H9 (cell line): ENCODE results near the gene ZDHHC12. TPM values are rescaled to one million over a fixed set of nuclear protein-coding genes. Genes with fewer than 3 reads are reported as not detected.

Experiments used
- DNase-seq: peaks from one replicate; pipeline ENCODE4 v3.0.0-alpha.2; 2017
- H2AFZ ChIP-seq: one replicate; pipeline ENCODE4 v1.6.1; 2013; ENCODE audit warnings: mild to moderate bottlenecking, low read length, control low read depth, moderate library complexity
- H2AK5ac ChIP-seq: 2 replicates; pipeline ENCODE4 v1.6.1; 2013; ENCODE audit warnings: low read length, control low read depth, mixed read lengths; ENCODE audit not compliant: insufficient read length
- H2BK120ac ChIP-seq: one replicate; pipeline ENCODE4 v1.6.1; 2013; ENCODE audit warnings: low read depth, mild to moderate bottlenecking, low read length, control low read depth, inconsistent platforms; ENCODE audit not compliant: poor library complexity, severe bottlenecking
- H2BK12ac ChIP-seq: 2 replicates; pipeline ENCODE4 v1.6.1; 2013; ENCODE audit warnings: low read length, control low read depth, mixed read lengths, low read depth; ENCODE audit not compliant: insufficient read length
- H2BK15ac ChIP-seq: 2 replicates; pipeline ENCODE4 v1.6.1; 2013; ENCODE audit warnings: low read depth, low read length, control low read depth
- H2BK20ac ChIP-seq: one replicate; pipeline ENCODE4 v1.6.1; 2013; ENCODE audit warnings: low read depth, mild to moderate bottlenecking, low read length, control low read depth, inconsistent platforms; ENCODE audit not compliant: poor library complexity, severe bottlenecking
- H2BK5ac ChIP-seq: 2 replicates; pipeline ENCODE4 v1.6.1; 2013; ENCODE audit warnings: low read length, control low read depth, mixed read lengths; ENCODE audit not compliant: insufficient read length
- H3K14ac ChIP-seq: 2 replicates; pipeline ENCODE4 v1.6.1; 2013; ENCODE audit warnings: low read length, control low read depth; ENCODE audit not compliant: insufficient read depth
- H3K18ac ChIP-seq: 2 replicates; pipeline ENCODE4 v1.6.1; 2013; ENCODE audit warnings: low read depth, mild to moderate bottlenecking, mixed read lengths, low read length, control low read depth; ENCODE audit not compliant: insufficient read length
- H3K23ac ChIP-seq: 2 replicates; pipeline ENCODE4 v1.6.1; 2013; ENCODE audit warnings: low read length, control low read depth, mixed read lengths, low read depth; ENCODE audit not compliant: insufficient read length
- H3K23me2 ChIP-seq: 2 replicates; pipeline ENCODE4 v1.6.1; 2013; ENCODE audit warnings: low read depth, mild to moderate bottlenecking, mixed read lengths, low read length, control low read depth; ENCODE audit not compliant: insufficient read length, poor library complexity, severe bottlenecking
- H3K27ac ChIP-seq: 2 replicates; pipeline ENCODE4 v1.5.1; 2013; ENCODE audit warnings: low read length, control low read depth, mixed read lengths, low read depth; ENCODE audit not compliant: insufficient read length
- H3K27me3 ChIP-seq: 2 replicates; pipeline ENCODE4 v1.6.1; 2013; ENCODE audit warnings: low read length, control low read depth, inconsistent platforms; ENCODE audit not compliant: insufficient read depth
- H3K4ac ChIP-seq: 2 replicates; pipeline ENCODE4 v1.6.1; 2013; ENCODE audit warnings: low read depth, mild to moderate bottlenecking, control low read depth, inconsistent platforms, low read length, moderate library complexity
- H3K4me1 ChIP-seq: 2 replicates; pipeline ENCODE4 v1.6.1; 2013; ENCODE audit warnings: low read length, control low read depth, inconsistent platforms; ENCODE audit not compliant: insufficient read depth
- H3K4me2 ChIP-seq: 2 replicates; pipeline ENCODE4 v1.6.1; 2013; ENCODE audit warnings: low read length, control low read depth, mixed read lengths; ENCODE audit not compliant: insufficient read length, insufficient read depth
- H3K56ac ChIP-seq: 2 replicates; pipeline ENCODE4 v1.6.1; 2013; ENCODE audit warnings: low read depth, mild to moderate bottlenecking, mixed read lengths, low read length, control low read depth; ENCODE audit not compliant: insufficient read length
- H3K79me1 ChIP-seq: 2 replicates; pipeline ENCODE4 v1.6.1; 2013; ENCODE audit warnings: low read depth, mild to moderate bottlenecking, moderate library complexity, low read length, control low read depth, inconsistent platforms; ENCODE audit not compliant: insufficient read depth, poor library complexity, severe bottlenecking
- H3K79me2 ChIP-seq: 2 replicates; pipeline ENCODE4 v1.6.1; 2013; ENCODE audit warnings: low read length, control low read depth, inconsistent platforms; ENCODE audit not compliant: insufficient read depth
- H3K9ac ChIP-seq: 2 replicates; pipeline ENCODE4 v1.6.1; 2013; ENCODE audit warnings: low read length, control low read depth, mixed read lengths; ENCODE audit not compliant: insufficient read length; ENCODE audit errors: extremely low read depth
- H3K9me3 ChIP-seq: one replicate; pipeline ENCODE4 v1.6.1; 2013; ENCODE audit warnings: low read depth, low read length, inconsistent platforms; ENCODE audit not compliant: control insufficient read depth
- H3T11ph ChIP-seq: one replicate; pipeline ENCODE4 v1.6.1; 2013; ENCODE audit warnings: mild to moderate bottlenecking, low read length, control low read depth, inconsistent platforms
- H4K20me1 ChIP-seq: one replicate; pipeline ENCODE4 v1.6.1; 2013; ENCODE audit not compliant: control insufficient read depth, insufficient read length, insufficient read depth
- H4K5ac ChIP-seq: 2 replicates; pipeline ENCODE4 v1.6.1; 2013; ENCODE audit warnings: low read depth, mild to moderate bottlenecking, mixed read lengths, low read length, control low read depth; ENCODE audit not compliant: insufficient read length
- H4K8ac ChIP-seq: replicated peaks from 2 replicates; pipeline ENCODE4 v1.6.1; 2013; ENCODE audit warnings: low read length, control low read depth, mixed read lengths, low read depth; ENCODE audit not compliant: insufficient read length
- H4K91ac ChIP-seq: 2 replicates; pipeline ENCODE4 v1.6.1; 2013; ENCODE audit warnings: low read depth, mild to moderate bottlenecking, moderate library complexity, mixed read lengths, low read length, control low read depth; ENCODE audit not compliant: insufficient read length
- H3K27ac Mint-ChIP-seq, 3 experiments: 2 replicates in 2 of 3; 3 replicates in 1 of 3; pipeline ENCODE4 v1.8.0; 2020 to 2021; ENCODE audit warnings: mixed read lengths in 3 of 3, mild to moderate bottlenecking in 1 of 3, moderate library complexity in 1 of 3
- H3K27me3 Mint-ChIP-seq: 2 replicates; pipeline ENCODE4 v1.8.0; 2021; ENCODE audit warnings: low read depth, mild to moderate bottlenecking, moderate library complexity, mixed read lengths
- H3K36me3 Mint-ChIP-seq, 3 experiments: 2 replicates in 2 of 3; 3 replicates in 1 of 3; pipeline ENCODE4 v1.8.0; 2020 to 2021; ENCODE audit warnings: low read depth in 3 of 3, mixed read lengths in 3 of 3; ENCODE audit not compliant: insufficient read depth in 1 of 3
- H3K4me1 Mint-ChIP-seq, 2 experiments: 2 replicates each; pipeline ENCODE4 v1.8.0; 2020; ENCODE audit warnings: mixed read lengths in 2 of 2
- H3K4me3 Mint-ChIP-seq, 2 experiments: 2 replicates in 1 of 2; 3 replicates in 1 of 2; pipeline ENCODE4 v1.8.0; 2020 to 2021; ENCODE audit warnings: mild to moderate bottlenecking in 2 of 2, mixed read lengths in 2 of 2, moderate library complexity in 1 of 2
- H3K9me3 Mint-ChIP-seq, 2 experiments: 2 replicates in 1 of 2; 3 replicates in 1 of 2; pipeline ENCODE4 v1.8.0; 2020; ENCODE audit warnings: mild to moderate bottlenecking in 2 of 2, mixed read lengths in 2 of 2, moderate library complexity in 1 of 2
- CTCF ChIP-seq: fragments of 200-600 bp; sonication (generic); conservative IDR thresholded peaks from 3 replicates; pipeline ENCODE4 v1.8.0; 2021; ENCODE audit warnings: antibody characterized with exemption, mild to moderate bottlenecking
- WGBS: extraction: QIAGEN DNeasy Blood & Tissue Kit; methylation state at CpG from one replicate; pipeline ENCODE4 v1.1.7; 2013; ENCODE audit warnings: missing lambda C conversion rate, low lambda C conversion rate, mixed read lengths; ENCODE audit not compliant: insufficient read length; ENCODE audit errors: extremely low coverage; 5-methylcytosine and 5-hydroxymethylcytosine counted together
- total RNA-seq: library from RNA; stranded (reverse); gene quantifications from 2 replicates; pipeline ENCODE4 v1.2.1, GENCODE V29; 2021

Gene ZDHHC12
- total RNA-seq, 1 experiment from 2014 or later = 42.8 TPM

GRCh38 chr9:128696923-128697707 lies 26.8 kb downstream of the ZDHHC12 start:
- Histone ChIP-seq H2AK5ac (no peak overlapping the region), H3K4me1 (no peaks in the 10 kb centered on the region), H3K27me3 (no peaks in the 10 kb centered on the region), H2BK120ac (no peak overlapping the region), H3K79me2 (no peaks in the 10 kb centered on the region), H2BK20ac (no peak overlapping the region), H4K20me1 (no peaks in the 10 kb centered on the region), H3K9ac (no peak overlapping the region), H4K8ac (no peak overlapping the region), H3K18ac (no peak overlapping the region), H3K23ac (no peak overlapping the region), H3K23me2 (no peaks in the 10 kb centered on the region), H4K91ac (no peak overlapping the region), H3K4ac (no peak overlapping the region), H2AFZ (no peak overlapping the region), H3K14ac (no peak overlapping the region), H3T11ph (no peak overlapping the region), H2BK5ac (no peak overlapping the region), H2BK12ac (no peak overlapping the region), H3K56ac (no peak overlapping the region), H2BK15ac (no peak overlapping the region), H3K79me1 (no peaks in the 10 kb centered on the region), H3K4me2 (no peak overlapping the region), H4K5ac (no peak overlapping the region), H3K27ac (no peak overlapping the region), H3K9me3 (no peaks in the 10 kb centered on the region)
- no peak for TF ChIP-seq CTCF
- 0 out of 5 replicates have a peak, but pooled peaks cover 1% of the 10 kb centered on the region in 2 experiments for H3K9me3 Mint-ChIP-seq
- no peak overlapping the region for H3K4me3 Mint-ChIP-seq
- peak; percentile 30 for DNase-seq
- WGBS = no CpG with 5 or more reads among the region's 8 CpGs
- peaks cover 37 to 57% (median 48%) of the 10 kb centered on the region in 3 experiments for H3K36me3 Mint-ChIP-seq
- H3K4me1 Mint-ChIP-seq = peaks cover 2 to 6% of the 10 kb centered on the region in 2 experiments; a peak in 2 of 4 replicates
- peak overlapping the region; percentile 70 to 87 (median 72); a peak in 6 of 7 replicates for H3K27ac Mint-ChIP-seq
- H3K27me3 Mint-ChIP-seq = peaks cover 2% of the 10 kb centered on the region; the same call in 1 of the 2 replicates
